Natural killer cell (primary cell): ENCODE results near the gene MTA3. TPM values are rescaled to one million over a fixed set of nuclear protein-coding genes. Genes with fewer than 3 reads are reported as not detected.

Source experiments
- ATAC-seq, 3 donors: fragments of 150-1000 bp in 2 of 3; fragments of 200-7000 bp in 1 of 3; cut with Tn5 transposase; 1 replicate in 1 of 3; 2 replicates in 2 of 3; pipeline ENCODE4 v1.10.0; 2021; ENCODE audit warnings: mild to moderate bottlenecking in 2 of 3, moderate library complexity in 2 of 3
- DNase-seq, 2 donors: peaks; one replicate each; pipeline versions ENCODE4 v3.0.0 to v3.0.0-alpha.2; 2013 to 2021; ENCODE audit warnings: mixed read lengths in 1 of 2
- H3K27ac ChIP-seq: one replicate; pipeline ENCODE4 v1.5.1; 2013; ENCODE audit warnings: mild to moderate bottlenecking, low read length
- H3K27me3 ChIP-seq: one replicate; pipeline ENCODE4 v1.6.1; 2013; ENCODE audit warnings: low read length; ENCODE audit not compliant: control insufficient read depth, insufficient read depth
- H3K36me3 ChIP-seq: one replicate; pipeline ENCODE4 v1.6.1; 2013; ENCODE audit warnings: low read length; ENCODE audit not compliant: control insufficient read depth, insufficient read depth
- H3K4me1 ChIP-seq: one replicate; pipeline ENCODE4 v1.6.1; 2013; ENCODE audit warnings: low read length; ENCODE audit not compliant: control insufficient read depth, insufficient read depth
- H3K4me3 ChIP-seq: one replicate; pipeline ENCODE4 v1.5.1; 2013; ENCODE audit warnings: low read length
- H3K9me3 ChIP-seq: one replicate; pipeline ENCODE4 v1.6.1; 2013; ENCODE audit warnings: low read length; ENCODE audit not compliant: control insufficient read depth, insufficient read depth
- H3K27ac Mint-ChIP-seq, 2 donors: one replicate each; pipeline ENCODE4 v1.8.0; 2022; ENCODE audit warnings: mild to moderate bottlenecking in 2 of 2, mixed read lengths in 2 of 2, moderate library complexity in 1 of 2
- H3K27me3 Mint-ChIP-seq, 2 donors: one replicate each; pipeline ENCODE4 v1.8.0; 2022; ENCODE audit warnings: low read depth in 2 of 2, mixed read lengths in 2 of 2
- H3K36me3 Mint-ChIP-seq: one replicate; pipeline ENCODE4 v1.8.0; 2022; ENCODE audit warnings: mixed read lengths
- H3K4me1 Mint-ChIP-seq, 2 donors: one replicate each; pipeline ENCODE4 v1.8.0; 2022; ENCODE audit warnings: mixed read lengths in 2 of 2
- H3K4me3 Mint-ChIP-seq: one replicate; pipeline ENCODE4 v1.8.0; 2022; ENCODE audit warnings: mild to moderate bottlenecking, moderate library complexity, mixed read lengths
- H3K9me3 Mint-ChIP-seq, 2 donors: one replicate each; pipeline ENCODE4 v1.8.0; 2022; ENCODE audit warnings: mixed read lengths in 2 of 2
- WGBS: methylation state at CpG from one replicate; pipeline ENCODE4 v1.1.7; 2013; ENCODE audit warnings: missing lambda C conversion rate; ENCODE audit not compliant: insufficient coverage; 5-methylcytosine and 5-hydroxymethylcytosine counted together
- intact Hi-C: fragments of 100-400 bp; cut with micrococcal nuclease; formaldehyde crosslinking; loops from one replicate; pipeline ENCODE4 v1.14.2; 2022
- total RNA-seq, 4 donors: library from RNA; stranded (reverse); fragments of 120-200 nt in 1 of 4; gene quantifications; one replicate each; pipeline versions ENCODE4 v1.2.3 to v1.2.4, GENCODE V29; 2013 to 2022
- TF ChIP-seq, protein P1 (sequence below): fragments of 200-600 bp; IDR thresholded peaks from one replicate; pipeline ENCODE4 v1.8.0; 2022; ENCODE audit warnings: antibody characterized with exemption

The MTA3 gene
- total RNA-seq, 3 donors from 2014 or later (not counting 1 experiment from before 2014, with no cell fraction given), result 19.4 to 25.0 (median 21.5) TPM

DNA sequence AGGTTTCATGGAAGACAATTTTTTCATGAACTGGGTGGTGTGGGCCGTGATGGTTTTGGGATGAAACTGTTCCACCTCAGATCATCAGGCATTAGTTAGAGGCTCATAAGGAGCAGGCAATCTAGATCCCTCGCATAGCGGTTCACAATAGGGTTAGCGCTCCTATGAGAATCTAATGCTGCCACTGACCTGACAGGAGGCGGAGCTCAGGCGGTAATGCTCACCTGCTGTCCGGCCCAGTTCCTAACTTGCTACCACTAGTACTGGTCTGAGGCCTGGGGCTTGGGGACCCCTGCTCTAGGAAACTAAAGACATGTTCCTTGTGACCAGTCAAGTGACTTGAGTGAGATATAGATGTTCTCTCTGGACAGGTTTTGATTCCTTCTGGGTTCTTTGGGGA is 146.3 kb downstream of the MTA3 start:
- H3K4me3 Mint-ChIP-seq, result no peak overlapping the region
- H3K9me3 Mint-ChIP-seq, result no peaks in the 10 kb centered on the region
- no peaks in the 10 kb centered on the region for H3K9me3 ChIP-seq
- no peaks in the 10 kb centered on the region for H3K36me3 ChIP-seq
- no peak overlapping the region for H3K27ac Mint-ChIP-seq
- H3K27me3 Mint-ChIP-seq, result no peaks in the 10 kb centered on the region
- TF ChIP-seq, protein P1, sequence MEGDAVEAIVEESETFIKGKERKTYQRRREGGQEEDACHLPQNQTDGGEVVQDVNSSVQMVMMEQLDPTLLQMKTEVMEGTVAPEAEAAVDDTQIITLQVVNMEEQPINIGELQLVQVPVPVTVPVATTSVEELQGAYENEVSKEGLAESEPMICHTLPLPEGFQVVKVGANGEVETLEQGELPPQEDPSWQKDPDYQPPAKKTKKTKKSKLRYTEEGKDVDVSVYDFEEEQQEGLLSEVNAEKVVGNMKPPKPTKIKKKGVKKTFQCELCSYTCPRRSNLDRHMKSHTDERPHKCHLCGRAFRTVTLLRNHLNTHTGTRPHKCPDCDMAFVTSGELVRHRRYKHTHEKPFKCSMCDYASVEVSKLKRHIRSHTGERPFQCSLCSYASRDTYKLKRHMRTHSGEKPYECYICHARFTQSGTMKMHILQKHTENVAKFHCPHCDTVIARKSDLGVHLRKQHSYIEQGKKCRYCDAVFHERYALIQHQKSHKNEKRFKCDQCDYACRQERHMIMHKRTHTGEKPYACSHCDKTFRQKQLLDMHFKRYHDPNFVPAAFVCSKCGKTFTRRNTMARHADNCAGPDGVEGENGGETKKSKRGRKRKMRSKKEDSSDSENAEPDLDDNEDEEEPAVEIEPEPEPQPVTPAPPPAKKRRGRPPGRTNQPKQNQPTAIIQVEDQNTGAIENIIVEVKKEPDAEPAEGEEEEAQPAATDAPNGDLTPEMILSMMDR, result no peak
- DNase-seq (no peak), ATAC-seq (no peak)
- no peaks in the 10 kb centered on the region for H3K27me3 ChIP-seq
- H3K27ac ChIP-seq, result no peak overlapping the region
- H3K36me3 Mint-ChIP-seq, result no peaks in the 10 kb centered on the region
- no peaks in the 10 kb centered on the region for H3K4me1 ChIP-seq
- intact Hi-C loops, result no loop called here
- no peaks in the 10 kb centered on the region for H3K4me1 Mint-ChIP-seq
- 99% methylated on average over 7 of the region's 7 CpGs for WGBS
- no peak overlapping the region for H3K4me3 ChIP-seq

DNA sequence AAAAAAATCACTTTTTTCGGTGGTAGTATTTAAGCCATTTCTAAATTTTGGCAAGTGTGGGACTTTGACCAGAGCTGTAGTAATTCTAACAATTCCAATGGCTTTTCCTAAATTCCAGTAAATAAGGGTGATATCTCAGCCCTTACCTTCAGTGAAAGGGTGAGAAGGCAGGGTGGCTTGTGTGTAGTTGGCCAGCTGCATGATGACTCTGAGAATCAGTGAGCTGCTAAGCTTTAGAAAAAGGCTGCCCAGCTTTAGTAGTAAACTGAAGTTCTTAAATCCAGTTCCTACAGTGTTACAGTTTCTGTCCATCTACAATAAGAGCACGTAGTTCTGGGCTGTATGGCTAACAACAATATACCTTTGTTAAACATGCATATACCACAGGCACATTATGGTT is 153.5 kb downstream of the MTA3 start:
- Histone ChIP-seq H3K4me3 (no peak overlapping the region), H3K9me3 (no peaks in the 10 kb centered on the region), H3K27ac (no peak overlapping the region), H3K36me3 (no peaks in the 10 kb centered on the region), H3K27me3 (no peaks in the 10 kb centered on the region), H3K4me1 (no peaks in the 10 kb centered on the region)
- TF ChIP-seq, protein P1, result no peak
- H3K9me3 Mint-ChIP-seq, result no peaks in the 10 kb centered on the region
- no peaks in the 10 kb centered on the region for H3K27me3 Mint-ChIP-seq
- no peak for DNase-seq
- no peak overlapping the region for H3K4me3 Mint-ChIP-seq
- no peaks in the 10 kb centered on the region for H3K4me1 Mint-ChIP-seq
- H3K27ac Mint-ChIP-seq, result no peak overlapping the region
- H3K36me3 Mint-ChIP-seq, result no peaks in the 10 kb centered on the region
- intact Hi-C loops, result no loop called here
- 100% methylated on average over 1 of the region's 2 CpGs for whole genome bisulfite sequencing
- ATAC-seq, result no peak

DNA sequence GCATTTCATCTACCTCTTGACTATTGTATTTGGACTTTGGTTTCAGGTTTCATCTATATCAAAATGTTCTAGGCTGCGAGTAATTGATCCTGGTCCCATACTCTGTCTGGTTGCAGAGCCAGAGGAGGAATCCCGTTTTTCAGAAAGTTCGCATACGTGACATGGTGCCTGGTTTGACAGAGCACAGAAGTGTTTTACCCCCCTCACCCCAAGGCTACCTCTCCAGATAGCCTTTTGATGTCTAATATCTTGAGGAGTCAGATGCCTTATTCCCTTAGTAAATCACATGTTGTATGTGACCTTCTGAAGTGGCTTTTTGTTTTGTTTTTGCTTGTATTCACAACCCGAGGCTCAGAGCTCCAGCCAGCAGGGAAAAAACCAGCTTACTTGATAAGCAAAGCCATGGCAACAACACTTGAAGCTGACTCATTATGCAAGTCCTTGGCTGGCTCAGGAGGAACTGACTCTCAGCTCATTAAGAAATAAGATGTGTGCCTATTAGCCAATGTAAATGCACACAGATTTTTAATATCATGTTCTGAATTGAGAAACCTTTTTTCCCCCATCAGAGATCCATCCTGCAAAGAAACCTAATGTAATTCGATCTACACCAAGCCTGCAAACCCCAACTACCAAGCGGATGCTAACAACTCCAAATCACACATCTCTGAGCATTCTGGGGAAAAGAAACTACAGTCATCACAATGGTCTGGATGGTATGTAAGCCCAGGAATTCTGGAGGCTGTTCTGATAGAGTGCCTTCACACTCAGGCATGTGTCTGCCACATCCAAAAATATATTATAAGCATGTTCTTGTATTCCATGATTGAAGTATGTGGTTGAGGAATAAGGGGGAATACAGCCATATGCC is 154.1 kb downstream of the MTA3 start:
- peak in 1 of 3 donors; percentile 49 for ATAC-seq
- Mint-ChIP-seq H3K27me3 (no peaks in the 10 kb centered on the region), H3K27ac (no peak overlapping the region), H3K4me3 (no peak overlapping the region), H3K4me1 (no peaks in the 10 kb centered on the region), H3K36me3 (no peaks in the 10 kb centered on the region), H3K9me3 (no peaks in the 10 kb centered on the region)
- H3K9me3 ChIP-seq, result no peaks in the 10 kb centered on the region
- no peaks in the 10 kb centered on the region for H3K27me3 ChIP-seq
- H3K27ac ChIP-seq, result no peak overlapping the region
- TF ChIP-seq, protein P1, result no peak
- no peak overlapping the region for H3K4me3 ChIP-seq
- H3K4me1 ChIP-seq, result no peaks in the 10 kb centered on the region
- DNase-seq, result peak in 1 of 2 donors; percentile 18
- no peaks in the 10 kb centered on the region for H3K36me3 ChIP-seq
- 63% methylated on average over 5 of the region's 7 CpGs for WGBS
- intact Hi-C loops, result no loop called here

DNA sequence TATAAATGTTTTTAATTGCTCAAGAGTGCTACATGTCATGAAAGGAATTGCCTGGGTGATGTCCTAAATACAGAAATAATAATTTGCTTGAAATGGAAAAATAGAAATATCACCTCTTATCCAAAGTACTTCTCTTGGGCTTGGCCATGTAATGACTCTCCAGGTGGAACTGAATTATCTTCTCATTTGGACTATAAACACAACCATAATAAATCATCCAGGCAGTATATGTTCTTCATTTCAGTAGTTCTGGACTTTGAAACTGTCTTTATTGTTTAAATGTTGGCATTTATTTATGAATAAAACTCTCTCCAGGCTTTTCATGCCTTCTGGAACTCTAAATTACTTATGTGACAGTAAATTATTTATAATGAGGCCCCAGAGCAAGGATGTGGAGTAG is 155.0 kb downstream of the MTA3 start:
- ATAC-seq, result no peak

More for the DNA sequence above, 155.0 kb downstream of the MTA3 start:
- Histone ChIP-seq H3K27me3 (no peaks in the 10 kb centered on the region), H3K36me3 (no peaks in the 10 kb centered on the region), H3K27ac (no peak overlapping the region), H3K9me3 (no peaks in the 10 kb centered on the region), H3K4me1 (no peaks in the 10 kb centered on the region), H3K4me3 (no peak overlapping the region)
- no peaks in the 10 kb centered on the region for H3K4me1 Mint-ChIP-seq
- intact Hi-C loops, result no loop called here
- H3K36me3 Mint-ChIP-seq, result no peaks in the 10 kb centered on the region
- no peak overlapping the region for H3K4me3 Mint-ChIP-seq
- TF ChIP-seq, protein P1, result no peak
- H3K27me3 Mint-ChIP-seq, result no peaks in the 10 kb centered on the region
- H3K9me3 Mint-ChIP-seq, result no peaks in the 10 kb centered on the region
- DNase-seq, result no peak
- no peak overlapping the region for H3K27ac Mint-ChIP-seq
